Measurements from ENCODE around the gene WDFY4.

Gene WDFY4

DNA sequence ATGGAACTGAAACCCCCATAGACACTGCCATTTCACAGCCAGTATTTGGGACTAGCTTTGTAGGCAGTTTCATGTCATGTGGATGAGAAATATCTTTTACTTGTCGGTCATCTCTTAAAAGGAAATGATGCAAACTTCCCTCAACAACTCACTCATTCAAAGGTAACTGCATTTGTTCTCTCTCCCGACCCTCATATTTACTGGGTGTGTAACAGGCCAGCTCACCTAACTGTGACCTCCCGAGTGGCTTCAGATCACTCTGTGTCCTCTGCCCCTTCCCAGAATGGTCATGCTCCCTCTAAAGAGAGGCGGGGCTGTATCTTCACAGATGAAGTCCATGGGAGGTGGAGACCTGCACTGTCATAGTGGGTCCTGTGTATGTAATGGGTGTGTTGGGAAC lies 240.3 kb downstream of the WDFY4 start:
- no peak overlapping the region for H3K4ac ChIP-seq (ENCODE audit: low read depth, low read length)
- WGBS (ENCODE audit: extremely low coverage, insufficient coverage, insufficient read length) = no CpG with 5 or more reads among the region's 4 CpGs
- no peak overlapping the region for H3K14ac ChIP-seq (ENCODE audit: low read length)
- H4K8ac ChIP-seq (ENCODE audit: low read depth, low read length) = no peak overlapping the region
- no peaks in the 10 kb centered on the region for H3K27me3 ChIP-seq (ENCODE audit: insufficient read depth, low read length)
- H2BK120ac ChIP-seq (ENCODE audit: insufficient read depth, low read length, poor library complexity) = no peak overlapping the region
- H4K91ac ChIP-seq (ENCODE audit: low read depth, low read length) = no peak overlapping the region
- no peak overlapping the region for H3K18ac ChIP-seq (ENCODE audit: low read length)
- H3K79me1 ChIP-seq (ENCODE audit: low read length) = no peaks in the 10 kb centered on the region
- H3K79me2 ChIP-seq (ENCODE audit: control insufficient read depth, insufficient read depth, low read length, poor library complexity) = no peaks in the 10 kb centered on the region
- no peak overlapping the region for H2BK5ac ChIP-seq (ENCODE audit: low read depth, low read length, poor library complexity)
- H3K9me3 ChIP-seq (ENCODE audit: insufficient read depth, low read depth, low read length) = no peaks in the 10 kb centered on the region
- DNase-seq = no peak
- no peak overlapping the region for H3K27ac ChIP-seq (ENCODE audit: low read depth, low read length)
- H3K36me3 ChIP-seq (ENCODE audit: control insufficient read depth in 1 of 2, insufficient read depth in 2 of 2, low read length in 2 of 2) = no peaks in the 10 kb centered on the region
- no peak overlapping the region for H4K12ac ChIP-seq (ENCODE audit: low read depth, low read length)
- H2AFZ ChIP-seq (ENCODE audit: insufficient read depth, low read length, poor library complexity) = no peak overlapping the region
- H2AK5ac ChIP-seq (ENCODE audit: low read length) = no peak overlapping the region
- H3K23ac ChIP-seq (ENCODE audit: low read length) = no peak overlapping the region
- no peak overlapping the region for H3K9ac ChIP-seq (ENCODE audit: low read length)
- no peaks in the 10 kb centered on the region for H3K4me1 ChIP-seq (ENCODE audit: control insufficient read depth in 1 of 2, insufficient read depth in 2 of 2, low read length in 2 of 2)
- no peak overlapping the region for H3K4me3 ChIP-seq (ENCODE audit: low read depth, low read length)
- no peak overlapping the region for H3K4me2 ChIP-seq (ENCODE audit: low read length)
- no peak overlapping the region for H2BK12ac ChIP-seq (ENCODE audit: low read length)

DNA sequence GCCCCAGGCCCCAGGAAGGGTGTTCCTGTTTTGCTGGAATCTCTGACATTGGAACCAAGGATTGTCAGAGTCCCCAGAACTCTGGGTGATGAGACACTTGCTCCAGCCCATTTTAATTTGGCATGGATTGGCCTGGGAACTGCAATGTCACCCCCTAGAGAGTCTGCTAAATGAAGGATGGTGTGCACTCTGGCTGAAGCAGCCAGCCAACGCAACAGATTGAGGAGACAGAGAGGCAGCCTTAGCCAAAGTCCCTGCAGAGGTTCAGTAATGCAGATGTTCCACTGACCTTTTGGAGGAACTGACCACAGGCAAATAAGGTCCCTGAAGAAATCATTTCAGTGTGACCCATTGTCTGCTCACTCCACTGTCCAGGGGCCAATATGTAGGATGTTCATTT lies 241.6 kb downstream of the WDFY4 start:
- H3K14ac ChIP-seq (ENCODE audit: low read length) = no peak overlapping the region
- no peak overlapping the region for H2BK12ac ChIP-seq (ENCODE audit: low read length)
- peaks cover 0 to 4% of the 10 kb centered on the region in 2 experiments for H3K4me1 ChIP-seq (ENCODE audit: control insufficient read depth in 1 of 2, insufficient read depth in 2 of 2, low read length in 2 of 2)
- H3K9ac ChIP-seq (ENCODE audit: low read length) = no peak overlapping the region
- H4K12ac ChIP-seq (ENCODE audit: low read depth, low read length) = no peak overlapping the region
- H3K4ac ChIP-seq (ENCODE audit: low read depth, low read length) = no peak overlapping the region
- no peak overlapping the region for H3K4me3 ChIP-seq (ENCODE audit: low read depth, low read length)
- H3K18ac ChIP-seq (ENCODE audit: low read length) = no peak overlapping the region
- no peak overlapping the region for H4K8ac ChIP-seq (ENCODE audit: low read depth, low read length)
- H3K79me1 ChIP-seq (ENCODE audit: low read length) = no peaks in the 10 kb centered on the region
- no peak overlapping the region for H3K23ac ChIP-seq (ENCODE audit: low read length)
- H2BK5ac ChIP-seq (ENCODE audit: low read depth, low read length, poor library complexity) = no peak overlapping the region
- H4K91ac ChIP-seq (ENCODE audit: low read depth, low read length) = no peak overlapping the region
- no peak overlapping the region for H3K4me2 ChIP-seq (ENCODE audit: low read length)
- H3K27me3 ChIP-seq (ENCODE audit: insufficient read depth, low read length) = no peaks in the 10 kb centered on the region
- H3K36me3 ChIP-seq (ENCODE audit: control insufficient read depth in 1 of 2, insufficient read depth in 2 of 2, low read length in 2 of 2) = no peaks in the 10 kb centered on the region
- H3K79me2 ChIP-seq (ENCODE audit: control insufficient read depth, insufficient read depth, low read length, poor library complexity) = no peaks in the 10 kb centered on the region
- H3K9me3 ChIP-seq (ENCODE audit: insufficient read depth, low read depth, low read length) = no peaks in the 10 kb centered on the region
- H3K27ac ChIP-seq (ENCODE audit: low read depth, low read length) = no peak overlapping the region
- H2AK5ac ChIP-seq (ENCODE audit: low read length) = no peak overlapping the region
- H2AFZ ChIP-seq (ENCODE audit: insufficient read depth, low read length, poor library complexity) = no peak overlapping the region
- WGBS (ENCODE audit: extremely low coverage, insufficient coverage, insufficient read length) = no CpG with 5 or more reads among the region's 1 CpG
- no peak for DNase-seq
- no peak overlapping the region for H2BK120ac ChIP-seq (ENCODE audit: insufficient read depth, low read length, poor library complexity)

GRCh38 chr10:48926764-48927540 lies 242.3 kb downstream of the WDFY4 start:
- H2BK5ac ChIP-seq (ENCODE audit: low read depth, low read length, poor library complexity) = no peak overlapping the region
- H3K9me3 ChIP-seq (ENCODE audit: insufficient read depth, low read depth, low read length) = no peaks in the 10 kb centered on the region
- no peaks in the 10 kb centered on the region for H3K36me3 ChIP-seq (ENCODE audit: control insufficient read depth in 1 of 2, insufficient read depth in 2 of 2, low read length in 2 of 2)
- no peak overlapping the region for H4K12ac ChIP-seq (ENCODE audit: low read depth, low read length)
- DNase-seq = no peak
- H3K18ac ChIP-seq (ENCODE audit: low read length) = no peak overlapping the region
- H3K79me1 ChIP-seq (ENCODE audit: low read length) = no peaks in the 10 kb centered on the region
- H3K4me1 ChIP-seq (ENCODE audit: control insufficient read depth in 1 of 2, insufficient read depth in 2 of 2, low read length in 2 of 2) = peaks cover 0 to 5% of the 10 kb centered on the region in 2 experiments
- H3K14ac ChIP-seq (ENCODE audit: low read length) = no peak overlapping the region
- no peak overlapping the region for H3K4me3 ChIP-seq (ENCODE audit: low read depth, low read length)
- no peak overlapping the region for H3K23ac ChIP-seq (ENCODE audit: low read length)
- H2AFZ ChIP-seq (ENCODE audit: insufficient read depth, low read length, poor library complexity) = no peak overlapping the region
- H2BK12ac ChIP-seq (ENCODE audit: low read length) = no peak overlapping the region
- H4K8ac ChIP-seq (ENCODE audit: low read depth, low read length) = no peak overlapping the region
- no peak overlapping the region for H4K91ac ChIP-seq (ENCODE audit: low read depth, low read length)
- no CpG with 5 or more reads among the region's 13 CpGs for WGBS (ENCODE audit: extremely low coverage, insufficient coverage, insufficient read length)
- H3K79me2 ChIP-seq (ENCODE audit: control insufficient read depth, insufficient read depth, low read length, poor library complexity) = no peaks in the 10 kb centered on the region
- H3K4me2 ChIP-seq (ENCODE audit: low read length) = no peak overlapping the region
- H2BK120ac ChIP-seq (ENCODE audit: insufficient read depth, low read length, poor library complexity) = no peak overlapping the region
- no peak overlapping the region for H3K9ac ChIP-seq (ENCODE audit: low read length)
- no peak overlapping the region for H3K27ac ChIP-seq (ENCODE audit: low read depth, low read length)
- H3K4ac ChIP-seq (ENCODE audit: low read depth, low read length) = no peak overlapping the region
- H3K27me3 ChIP-seq (ENCODE audit: insufficient read depth, low read length) = no peaks in the 10 kb centered on the region
- H2AK5ac ChIP-seq (ENCODE audit: low read length) = no peak overlapping the region

DNA sequence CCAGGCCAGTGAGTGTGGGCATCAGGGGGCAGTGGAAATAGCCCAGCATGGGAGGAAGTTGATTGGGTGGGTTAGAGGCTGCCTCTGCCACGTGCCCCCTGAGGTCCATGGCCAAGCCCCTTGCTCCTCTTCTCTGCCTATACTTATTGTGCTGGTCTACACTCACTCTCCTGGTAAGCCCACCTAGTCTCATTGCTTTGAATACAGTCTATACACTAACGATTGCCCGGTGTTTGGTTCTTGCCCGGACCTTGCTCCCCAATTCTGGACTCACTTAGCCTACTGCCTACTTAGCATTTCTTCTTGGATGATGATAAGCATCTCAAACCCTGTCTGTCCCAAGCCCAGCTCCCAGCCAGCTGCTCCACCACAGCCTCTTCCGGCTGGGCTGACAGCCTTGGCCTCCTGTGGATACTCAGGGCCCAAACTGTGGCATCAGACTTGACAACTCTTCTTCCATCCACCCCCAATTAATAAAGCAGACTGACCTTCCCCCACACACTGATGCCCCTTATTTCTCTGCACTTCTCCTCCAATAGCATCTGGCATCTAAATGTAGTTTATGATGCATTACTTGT lies 244.8 kb downstream of the WDFY4 start:
- no peak overlapping the region for H3K27ac ChIP-seq (ENCODE audit: low read depth, low read length)
- H2BK120ac ChIP-seq (ENCODE audit: insufficient read depth, low read length, poor library complexity) = no peak overlapping the region
- H3K4me1 ChIP-seq (ENCODE audit: control insufficient read depth in 1 of 2, insufficient read depth in 2 of 2, low read length in 2 of 2) = peaks cover 0 to 5% of the 10 kb centered on the region in 2 experiments
- no peak overlapping the region for H4K91ac ChIP-seq (ENCODE audit: low read depth, low read length)
- H2AK5ac ChIP-seq (ENCODE audit: low read length) = no peak overlapping the region
- DNase-seq = no peak
- no peaks in the 10 kb centered on the region for H3K36me3 ChIP-seq (ENCODE audit: control insufficient read depth in 1 of 2, insufficient read depth in 2 of 2, low read length in 2 of 2)
- no peak overlapping the region for H3K18ac ChIP-seq (ENCODE audit: low read length)
- H3K9ac ChIP-seq (ENCODE audit: low read length) = no peak overlapping the region
- H2BK12ac ChIP-seq (ENCODE audit: low read length) = no peak overlapping the region
- H3K4me2 ChIP-seq (ENCODE audit: low read length) = no peak overlapping the region
- H3K23ac ChIP-seq (ENCODE audit: low read length) = no peak overlapping the region
- peaks cover 3% of the 10 kb centered on the region for H3K9me3 ChIP-seq (ENCODE audit: insufficient read depth, low read depth, low read length)
- no peak overlapping the region for H2BK5ac ChIP-seq (ENCODE audit: low read depth, low read length, poor library complexity)
- no peaks in the 10 kb centered on the region for H3K79me1 ChIP-seq (ENCODE audit: low read length)
- no peak overlapping the region for H3K4ac ChIP-seq (ENCODE audit: low read depth, low read length)
- H3K14ac ChIP-seq (ENCODE audit: low read length) = no peak overlapping the region
- H3K79me2 ChIP-seq (ENCODE audit: control insufficient read depth, insufficient read depth, low read length, poor library complexity) = no peaks in the 10 kb centered on the region
- no peak overlapping the region for H2AFZ ChIP-seq (ENCODE audit: insufficient read depth, low read length, poor library complexity)
- no peak overlapping the region for H4K8ac ChIP-seq (ENCODE audit: low read depth, low read length)
- no peaks in the 10 kb centered on the region for H3K27me3 ChIP-seq (ENCODE audit: insufficient read depth, low read length)
- no CpG with 5 or more reads among the region's 5 CpGs for WGBS (ENCODE audit: extremely low coverage, insufficient coverage, insufficient read length)
- H3K4me3 ChIP-seq (ENCODE audit: low read depth, low read length) = peak overlapping the region; percentile 40
- H4K12ac ChIP-seq (ENCODE audit: low read depth, low read length) = no peak overlapping the region
